Ascending aorta (tissue), 2 donors: ENCODE results near the gene TAS2R16. TPM values are rescaled to one million over a fixed set of nuclear protein-coding genes. Genes with fewer than 3 reads are reported as not detected.

Source experiments
- DNase-seq, 2 donors: peaks; one replicate each; pipeline ENCODE4 v3.0.0-alpha.2; 2019; ENCODE audit warnings: low spot score in 2 of 2
- H3K27ac ChIP-seq, 2 donors: fragments of 200-600 bp; sonication (generic); one replicate each; pipeline ENCODE4 v1.5.1; 2016 to 2017; ENCODE audit warnings: mild to moderate bottlenecking in 1 of 2
- H3K27me3 ChIP-seq: fragments of 200-600 bp; sonication (generic); one replicate; pipeline ENCODE4 v1.5.1; 2017
- H3K36me3 ChIP-seq, 2 donors: fragments of 200-600 bp; sonication (generic); one replicate each; pipeline ENCODE4 v1.5.1; 2016
- H3K4me1 ChIP-seq, 2 donors: fragments of 200-600 bp; sonication (generic); one replicate each; pipeline ENCODE4 v1.5.1; 2016 to 2017; ENCODE audit warnings: mild to moderate bottlenecking in 1 of 2
- H3K4me3 ChIP-seq, 2 donors: fragments of 200-600 bp; sonication (generic); one replicate each; pipeline ENCODE4 v1.5.1; 2016 to 2017; ENCODE audit warnings: mild to moderate bottlenecking in 1 of 2
- H3K9me3 ChIP-seq, 2 donors: fragments of 200-600 bp; sonication (generic); one replicate each; pipeline ENCODE4 v1.5.1; 2016
- CTCF ChIP-seq, 3 experiments: fragments of 200-600 bp in 2 of 3; fragments of 450-650 bp in 1 of 3; sonication (generic) in 2 of 3; IDR thresholded peaks; one replicate each; pipeline ENCODE4 v1.5.1; 2016 to 2019; ENCODE audit warnings: antibody characterized with exemption in 3 of 3, mild to moderate bottlenecking in 1 of 3, moderate library complexity in 1 of 3
- intact Hi-C: fragments of 100-400 bp; cut with DNase I; formaldehyde crosslinking; loops from one replicate; pipeline ENCODE4 v1.15.1; 2023
- total RNA-seq: library from RNA; depleted of rRNA; stranded (reverse); fragments of >200 nt; gene quantifications from one replicate; pipeline ENCODE4 v1.1.0, GENCODE V29; 2016

Gene TAS2R16
- total RNA-seq, 1 donor from 2014 or later, result not detected

GRCh38 chr7:122989041-122989440 is 6.5 kb downstream of the TAS2R16 start:
- no peaks in the 10 kb centered on the region for H3K27me3 ChIP-seq
- no peak overlapping the region for H3K4me3 ChIP-seq
- H3K36me3 ChIP-seq, result no peaks in the 10 kb centered on the region
- no peak overlapping the region for H3K27ac ChIP-seq
- intact Hi-C loops, result no loop called here
- no peak for DNase-seq
- no peak for TF ChIP-seq CTCF (IDR thresholded peaks at IDR 0.05)
- no peaks in the 10 kb centered on the region for H3K4me1 ChIP-seq
- no peaks in the 10 kb centered on the region for H3K9me3 ChIP-seq

- Histone ChIP-seq H3K9me3 (no peaks in the 10 kb centered on the region), H3K27me3 (no peaks in the 10 kb centered on the region), H3K36me3 (no peaks in the 10 kb centered on the region), H3K27ac (no peak overlapping the region), H3K4me1 (no peaks in the 10 kb centered on the region), H3K4me3 (no peak overlapping the region)
- intact Hi-C loops, result no loop called here
- DNase-seq, result no peak
- no peak for TF ChIP-seq CTCF (IDR thresholded peaks at IDR 0.05)
These were observed 7.2 kb downstream of the TAS2R16 start for GRCh38 chr7:122988333-122988732.

GRCh38 chr7:122987463-122987862 is 8.0 kb downstream of the TAS2R16 start:
- no peaks in the 10 kb centered on the region for H3K36me3 ChIP-seq
- no peaks in the 10 kb centered on the region for H3K27me3 ChIP-seq
- no peaks in the 10 kb centered on the region for H3K4me1 ChIP-seq
- H3K4me3 ChIP-seq, result no peak overlapping the region
- H3K9me3 ChIP-seq, result no peaks in the 10 kb centered on the region
- intact Hi-C loops, result no loop called here
- no peak for DNase-seq
- no peak overlapping the region for H3K27ac ChIP-seq
- no peak for TF ChIP-seq CTCF (IDR thresholded peaks at IDR 0.05)

- DNase-seq, result no peak
- no peaks in the 10 kb centered on the region for H3K36me3 ChIP-seq
- H3K4me3 ChIP-seq, result no peak overlapping the region
- H3K27ac ChIP-seq, result no peak overlapping the region
- intact Hi-C loops, result no loop called here
- no peaks in the 10 kb centered on the region for H3K4me1 ChIP-seq
- H3K9me3 ChIP-seq, result no peaks in the 10 kb centered on the region
- no peak for TF ChIP-seq CTCF (IDR thresholded peaks at IDR 0.05)
- no peaks in the 10 kb centered on the region for H3K27me3 ChIP-seq
These were observed 11.5 kb downstream of the TAS2R16 start for GRCh38 chr7:122984021-122984420.

GRCh38 chr7:122983261-122983660 is 12.2 kb downstream of the TAS2R16 start:
- no peak for DNase-seq
- Histone ChIP-seq H3K9me3 (no peaks in the 10 kb centered on the region), H3K27me3 (no peaks in the 10 kb centered on the region), H3K4me3 (no peak overlapping the region), H3K27ac (no peak overlapping the region), H3K36me3 (no peaks in the 10 kb centered on the region), H3K4me1 (no peaks in the 10 kb centered on the region)
- intact Hi-C loops, result no loop called here
- no peak for TF ChIP-seq CTCF (IDR thresholded peaks at IDR 0.05)

- Histone ChIP-seq H3K4me1 (no peaks in the 10 kb centered on the region), H3K4me3 (no peak overlapping the region), H3K9me3 (no peaks in the 10 kb centered on the region), H3K36me3 (no peaks in the 10 kb centered on the region), H3K27ac (no peak overlapping the region), H3K27me3 (no peaks in the 10 kb centered on the region)
- DNase-seq, result no peak
- TF ChIP-seq CTCF (IDR thresholded peaks at IDR 0.05), result no peak
- intact Hi-C loops, result no loop called here
These were observed 20.2 kb downstream of the TAS2R16 start for GRCh38 chr7:122975341-122975740.
